Measurements from ENCODE around the gene TADA1. TPM values are rescaled to one million over a fixed set of nuclear protein-coding genes. Genes with fewer than 3 reads are reported as not detected.

TADA1 gene
- 10.3 and 12.2 TPM in 2 replicates for total RNA-seq

GRCh38 chr1:166875734-166876539 lies at the start of gene TADA1:
Gene TADA1, minus strand, starts transcription at chr1:166876264. Its CDS starts 31 bp downstream, at chr1:166876233.

GRCh38 chr1:166838766-166839599 lies 37.1 kb downstream of the TADA1 start, which contains the start of gene POGK:
Gene POGK, plus strand, starts transcription at chr1:166839475. Its CDS starts 1,482 bp downstream, at chr1:166840957.

Other genes starting within 250 kb of the TADA1 start
- 16.3 and 20.6 TPM in 2 replicates for gene POGK, start 36.8 kb downstream of the TADA1 start, total RNA-seq
- under 0.01 TPM in 1 of 2 replicates, not detected in the other for gene ILDR2, start 99.3 kb upstream of the TADA1 start, total RNA-seq
- not detected in 2 replicates for gene MAEL, start 113.0 kb upstream of the TADA1 start, total RNA-seq
- gene GPA33, start 214.1 kb upstream of the TADA1 start, total RNA-seq, result not detected in 2 replicates
- gene STYXL2, start 217.8 kb upstream of the TADA1 start, total RNA-seq, result not detected in 2 replicates

All from dermis lymphatic vessel endothelial cell (primary cell).